ENCODE data around the gene LCOR.
A peak's percentile ranks its signal among the peaks of the same experiment; 100 is the strongest.

LCOR gene

DNA sequence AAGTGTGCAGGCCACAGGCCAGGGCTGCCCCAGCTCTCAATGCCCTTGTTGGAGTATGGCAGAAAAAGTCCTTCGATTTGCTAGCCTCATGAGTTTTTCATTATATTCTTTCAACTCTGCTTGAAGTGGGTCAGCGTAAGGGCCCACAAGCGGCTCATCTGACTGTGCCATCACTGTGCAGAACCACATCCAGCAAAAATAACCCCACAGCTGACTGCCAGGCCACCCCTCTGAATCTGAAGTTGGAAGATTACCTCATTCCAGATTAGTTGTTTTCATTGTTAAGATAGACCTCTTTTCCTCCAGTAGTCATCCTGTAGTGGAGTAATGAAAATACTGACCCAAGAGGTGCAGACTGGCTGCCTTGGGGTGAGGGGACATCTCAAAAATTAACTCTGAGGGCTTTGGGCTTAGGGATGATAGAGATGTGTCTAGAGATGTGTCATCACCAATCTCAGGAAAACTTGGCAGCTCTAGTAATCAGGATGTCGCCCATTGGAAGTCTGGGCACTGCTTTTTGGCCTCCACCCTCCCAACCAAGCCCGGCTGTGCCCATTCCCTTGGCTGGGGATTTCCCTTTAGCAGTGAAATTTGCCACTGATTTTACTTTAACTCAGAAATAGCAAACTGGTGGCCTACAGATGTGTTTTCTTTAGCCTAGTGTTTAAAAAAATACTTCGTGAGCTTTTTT, 164.3 kb downstream of the LCOR start:
- Histone ChIP-seq H3K27ac (no peak overlapping the region), H3K36me3 (replicated peaks) (no peaks in the 10 kb centered on the region), H3K27me3 (replicated peaks) (no peaks in the 10 kb centered on the region), H3K4me3 (ENCODE audit: low read depth, low read length) (no peak overlapping the region)
- TF ChIP-seq CTCF (IDR thresholded peaks at IDR 0.05; ENCODE audit: low read depth, low read length, missing control alignments) = no peak
- no peak for DNase-seq
- in situ Hi-C loops (cut with HindIII; ENCODE audit: low pct_ligation_motif_present, low sequenced_read_pairs) = no loop called here

DNA sequence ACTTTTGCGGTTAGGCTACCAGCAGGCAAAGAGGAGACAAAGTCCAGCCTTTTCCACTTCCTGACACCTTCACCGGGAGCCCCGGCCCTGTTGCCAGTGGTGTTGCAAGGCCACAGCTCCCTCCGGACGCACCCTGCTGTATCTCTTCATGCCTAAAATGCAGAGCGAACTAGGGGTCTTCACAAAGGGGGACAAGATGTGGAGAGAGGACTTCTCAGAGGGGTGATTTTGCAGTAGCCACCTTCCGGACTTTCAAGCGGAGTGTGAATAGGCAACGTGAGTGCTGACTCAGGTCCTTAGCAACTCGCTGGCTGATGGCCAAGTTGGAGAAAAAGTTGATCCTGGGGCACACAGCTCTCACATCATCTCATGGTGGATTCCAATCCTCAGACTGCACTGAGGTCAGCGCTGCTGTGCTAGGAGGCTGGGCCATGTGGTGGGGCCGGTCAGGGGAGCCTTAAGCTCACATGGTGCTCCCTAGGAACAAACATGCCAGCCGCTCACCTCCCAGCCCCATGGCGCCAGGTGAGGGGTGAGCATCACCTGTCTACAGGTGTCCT, 166.3 kb downstream of the LCOR start:
- H3K27me3 ChIP-seq (replicated peaks) = no peaks in the 10 kb centered on the region
- no peak for TF ChIP-seq CTCF (IDR thresholded peaks at IDR 0.05; ENCODE audit: low read depth, low read length, missing control alignments)
- DNase-seq = peak; percentile 89

DNA sequence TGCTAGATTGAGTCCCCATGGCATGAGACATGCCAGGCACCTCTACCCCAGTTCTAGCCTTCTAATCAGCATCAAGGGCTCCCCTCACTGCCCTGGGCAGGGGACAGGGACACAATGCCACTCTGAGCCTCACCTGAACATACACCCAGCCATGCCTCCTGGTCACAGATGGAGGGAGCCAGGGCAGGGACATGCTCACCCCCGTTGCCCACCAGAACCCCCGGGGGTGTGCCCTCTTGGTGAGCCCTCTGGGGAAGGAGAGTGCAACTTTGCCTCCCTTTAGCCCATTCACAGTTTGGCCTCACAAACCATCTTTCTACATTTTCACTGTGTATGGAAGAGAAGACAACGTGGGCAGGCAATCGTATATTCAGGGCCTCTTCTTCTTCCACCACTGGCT, 167.2 kb downstream of the LCOR start:
- Histone ChIP-seq H3K27me3 (replicated peaks) (no peaks in the 10 kb centered on the region), H3K27ac (no peak overlapping the region), H3K4me3 (ENCODE audit: low read depth, low read length) (no peak overlapping the region), H3K36me3 (replicated peaks) (no peaks in the 10 kb centered on the region)
- DNase-seq = no peak
- in situ Hi-C loops (cut with HindIII; ENCODE audit: low pct_ligation_motif_present, low sequenced_read_pairs) = no loop called here
- TF ChIP-seq CTCF (IDR thresholded peaks at IDR 0.05; ENCODE audit: low read depth, low read length, missing control alignments) = no peak

More for the DNA sequence above, 166.3 kb downstream of the LCOR start:
- in situ Hi-C loops (cut with HindIII; ENCODE audit: low pct_ligation_motif_present, low sequenced_read_pairs) = no loop called here
- no peaks in the 10 kb centered on the region for H3K36me3 ChIP-seq (replicated peaks)
- H3K27ac ChIP-seq = no peak overlapping the region
- no peak overlapping the region for H3K4me3 ChIP-seq (ENCODE audit: low read depth, low read length)

DNA sequence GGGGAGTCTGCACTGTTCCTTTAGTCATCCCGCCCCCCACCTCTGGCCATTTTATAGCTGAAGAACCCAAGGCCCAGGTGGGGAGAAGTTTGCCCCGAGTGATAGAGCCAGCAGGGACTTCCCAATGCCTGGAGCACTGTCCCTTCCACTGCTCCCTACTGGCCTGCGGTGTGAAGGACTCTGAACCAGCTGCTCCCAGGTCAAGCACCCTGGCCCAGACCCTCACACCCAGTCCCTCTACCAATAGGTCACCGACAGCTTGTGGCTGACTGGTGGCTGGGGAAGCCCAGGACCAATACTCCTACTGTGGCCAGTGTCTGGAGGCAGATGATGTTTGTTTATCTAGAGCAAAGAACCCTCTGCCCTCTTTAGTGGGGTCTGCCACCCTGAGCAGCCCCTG, 167.9 kb downstream of the LCOR start:
- H3K27ac ChIP-seq = no peak overlapping the region
- no peaks in the 10 kb centered on the region for H3K36me3 ChIP-seq (replicated peaks)
- TF ChIP-seq CTCF (IDR thresholded peaks at IDR 0.05; ENCODE audit: low read depth, low read length, missing control alignments) = no peak
- no peaks in the 10 kb centered on the region for H3K27me3 ChIP-seq (replicated peaks)
- H3K4me3 ChIP-seq (ENCODE audit: low read depth, low read length) = no peak overlapping the region
- in situ Hi-C loops (cut with HindIII; ENCODE audit: low pct_ligation_motif_present, low sequenced_read_pairs) = no loop called here
- DNase-seq = no peak

DNA sequence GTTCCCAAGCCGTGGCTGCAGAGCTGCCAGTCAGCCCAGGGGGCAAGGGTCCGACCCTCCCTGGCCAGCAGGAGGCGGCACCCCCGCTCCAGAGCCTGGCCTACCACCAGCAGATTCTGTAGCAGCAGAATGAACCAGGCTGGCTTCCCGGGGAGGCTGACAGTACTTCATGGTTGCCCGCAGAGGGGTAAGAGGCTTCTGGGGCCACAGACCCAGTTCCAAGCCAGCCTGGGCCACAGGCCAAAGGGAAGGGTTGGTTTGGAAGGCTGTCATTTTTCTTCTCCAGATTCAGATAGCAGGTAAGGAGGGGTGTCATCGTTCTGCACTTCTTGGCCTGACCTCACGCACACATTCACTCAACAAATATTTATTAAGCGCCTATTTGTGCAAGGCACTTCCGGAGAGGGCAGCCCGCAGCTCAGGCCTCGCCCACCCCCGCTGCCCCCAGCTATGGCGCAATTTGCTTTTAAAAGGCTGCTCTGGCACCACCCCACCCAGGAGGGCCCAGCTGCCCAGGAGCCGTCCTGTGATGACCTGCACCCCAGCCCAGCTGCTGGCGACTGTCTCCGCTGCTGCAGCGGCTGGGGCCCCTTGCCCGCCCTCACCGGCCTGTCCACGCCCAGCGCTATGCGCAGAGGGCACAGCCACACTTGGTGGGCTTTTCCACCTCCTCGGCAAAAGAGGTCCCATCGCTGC, 168.5 kb downstream of the LCOR start:
- TF ChIP-seq CTCF (IDR thresholded peaks at IDR 0.05; ENCODE audit: low read depth, low read length, missing control alignments) = peak; percentile 19
- no peak for DNase-seq
- in situ Hi-C loops (cut with HindIII; ENCODE audit: low pct_ligation_motif_present, low sequenced_read_pairs) = no loop called here
- H3K4me3 ChIP-seq (ENCODE audit: low read depth, low read length) = no peak overlapping the region
- no peaks in the 10 kb centered on the region for H3K27me3 ChIP-seq (replicated peaks)
- H3K27ac ChIP-seq = no peak overlapping the region
- H3K36me3 ChIP-seq (replicated peaks) = no peaks in the 10 kb centered on the region

All from brain microvascular endothelial cell (primary cell).